HG02852 (cell line): ENCODE data around the gene HLTF.
A peak's percentile ranks its signal among the peaks of the same experiment; 100 is the strongest.

ENCODE experiments used
- ATAC-seq: cut with Tn5 transposase; IDR thresholded peaks from one replicate; pipeline ENCODE4 v1.9.1; 2021; ENCODE audit warnings: mild to moderate bottlenecking, moderate library complexity; ENCODE audit not compliant: unreplicated experiment

The HLTF gene

GRCh38 chr3:149087208-149087607 lies 875 bp upstream of the HLTF start:
- ATAC-seq = no peak

- ATAC-seq = peak; percentile 34
These were observed 503 bp downstream of the HLTF start for GRCh38 chr3:149085828-149086231.

- ATAC-seq = no peak
These were observed 4.6 kb downstream of the HLTF start for GRCh38 chr3:149081772-149082171.

- ATAC-seq = no peak
These were observed 5.6 kb downstream of the HLTF start for GRCh38 chr3:149080699-149081091.

GRCh38 chr3:149080011-149080698 lies 6.2 kb downstream of the HLTF start:
- no peak for ATAC-seq

- no peak for ATAC-seq
These were observed 8.7 kb downstream of the HLTF start for GRCh38 chr3:149077628-149078027.

- ATAC-seq = no peak
These were observed 18.4 kb downstream of the HLTF start for GRCh38 chr3:149067883-149068282.

GRCh38 chr3:149061776-149062175 lies 24.6 kb downstream of the HLTF start:
- no peak for ATAC-seq

- ATAC-seq = peak; percentile 81
These were observed 27.7 kb downstream of the HLTF start for GRCh38 chr3:149058602-149059001.

- no peak for ATAC-seq
These were observed 28.1 kb downstream of the HLTF start for GRCh38 chr3:149058198-149058597.

- ATAC-seq = no peak
These were observed 30.8 kb downstream of the HLTF start for GRCh38 chr3:149055575-149055974.

- no peak for ATAC-seq
These were observed 41.8 kb downstream of the HLTF start for GRCh38 chr3:149044339-149045083.

- ATAC-seq = peak; percentile 88
These were observed 43.4 kb downstream of the HLTF start for GRCh38 chr3:149042789-149043386.

- no peak for ATAC-seq
These were observed 48.0 kb downstream of the HLTF start for GRCh38 chr3:149038322-149038721.

- ATAC-seq = no peak
These were observed 48.6 kb downstream of the HLTF start for GRCh38 chr3:149037684-149038083.

- no peak for ATAC-seq
These were observed 55.2 kb downstream of the HLTF start for GRCh38 chr3:149031096-149031495.

GRCh38 chr3:149026718-149027117 lies 59.6 kb downstream of the HLTF start:
- ATAC-seq = no peak

GRCh38 chr3:149023951-149024350 lies 62.4 kb downstream of the HLTF start:
- no peak for ATAC-seq

GRCh38 chr3:149021830-149022229 lies 64.5 kb downstream of the HLTF start:
- no peak for ATAC-seq

GRCh38 chr3:149020839-149021252 lies 65.5 kb downstream of the HLTF start:
- ATAC-seq = no peak

GRCh38 chr3:149020196-149020838 lies 66.0 kb downstream of the HLTF start:
- no peak for ATAC-seq

- no peak for ATAC-seq
These were observed 66.8 kb downstream of the HLTF start for GRCh38 chr3:149019580-149019979.
